Nucleus accumbens (tissue), 56 donors: Measurements from ENCODE around the gene TLCD5.

Experiments
- DNase-seq, 56 donors: peaks; one replicate each; lab custom pipeline; 2025; lab: John Stamatoyannopoulos, UW

TLCD5 gene

DNA sequence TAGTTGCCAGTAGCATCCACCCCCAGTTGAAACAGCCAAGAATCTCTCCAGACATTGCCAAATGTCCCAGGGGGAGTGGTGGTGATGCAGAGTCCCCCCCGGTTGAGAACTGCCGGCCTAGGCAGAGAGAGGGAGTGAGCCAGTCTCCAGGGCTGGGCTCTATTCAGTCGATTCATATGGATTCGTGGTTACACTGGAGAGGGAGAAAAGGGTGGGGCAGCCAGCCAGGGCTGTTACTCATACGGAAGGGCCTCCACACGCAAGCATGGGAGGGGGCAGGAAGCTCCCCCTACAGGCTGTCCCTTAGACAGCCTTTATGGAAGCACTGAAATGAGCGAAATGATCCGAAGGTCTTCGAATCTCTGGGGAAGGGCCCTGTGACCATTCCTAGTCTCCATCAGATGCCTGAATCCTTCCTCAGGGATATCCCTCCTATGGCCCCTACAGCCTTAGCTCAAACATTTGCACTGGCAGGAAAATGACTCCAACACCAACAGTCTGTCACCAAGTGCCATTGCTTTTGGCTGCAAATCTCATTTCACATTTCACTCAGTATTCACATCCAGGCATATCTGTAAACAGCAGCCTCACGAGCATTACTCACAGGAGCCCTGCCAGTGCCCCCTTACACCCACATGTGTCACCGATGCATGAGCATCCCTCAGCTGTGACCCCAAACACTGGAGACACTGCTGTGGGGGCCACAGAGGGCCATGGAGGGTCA is 18.4 kb upstream of the TLCD5 start:
- DNase-seq = peak in 1 of 56 donors; percentile 9

GRCh38 chr11:120307476-120307875 is 17.6 kb upstream of the TLCD5 start:
- DNase-seq = no peak

DNA sequence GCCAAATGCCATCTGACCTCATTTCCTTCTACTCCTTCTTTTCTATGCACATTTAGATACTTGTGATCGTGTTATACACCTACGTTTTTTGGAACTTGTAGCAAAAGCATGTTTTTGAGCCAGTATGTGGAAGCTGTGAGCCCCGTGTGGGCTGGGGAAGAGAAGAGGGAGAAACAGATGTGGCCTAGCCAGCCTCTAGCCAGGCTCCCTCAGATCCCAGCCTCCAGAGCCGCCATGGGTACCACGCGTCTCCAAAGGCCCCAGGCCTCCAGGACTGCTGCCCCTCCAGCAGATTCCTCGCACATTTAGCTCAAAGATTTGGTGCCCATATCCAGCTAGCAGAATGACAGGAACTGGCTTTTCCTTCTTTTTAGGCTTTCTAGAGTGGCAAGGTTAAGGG is 17.0 kb upstream of the TLCD5 start:
- DNase-seq = no peak

DNA sequence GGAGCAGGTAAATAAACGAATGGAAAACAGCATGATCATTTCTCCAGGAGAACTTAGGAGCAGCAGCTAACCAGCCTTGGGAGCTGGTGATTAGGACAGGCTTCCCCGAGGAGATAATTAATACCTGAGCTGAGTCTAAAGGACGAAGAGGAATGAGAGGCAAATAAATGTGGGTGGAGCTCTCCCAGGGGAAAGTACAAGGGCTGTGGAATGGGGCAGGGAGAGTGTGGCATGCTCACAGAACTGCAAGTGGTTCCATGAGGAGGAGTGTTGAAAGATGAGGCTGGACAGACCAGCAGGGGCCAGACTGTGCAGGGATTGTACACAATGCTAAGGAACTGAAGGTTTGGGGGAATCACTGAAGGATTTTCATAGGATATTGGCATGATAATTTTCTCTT is 14.2 kb upstream of the TLCD5 start:
- DNase-seq = no peak

- no peak for DNase-seq
Observed at GRCh38 chr11:120314861-120315260, 10.2 kb upstream of the TLCD5 start.

GRCh38 chr11:120316880-120317688 is 8.0 kb upstream of the TLCD5 start:
- no peak for DNase-seq

GRCh38 chr11:120317689-120318480 is 7.2 kb upstream of the TLCD5 start:
- DNase-seq = no peak

GRCh38 chr11:120318906-120319305 is 6.2 kb upstream of the TLCD5 start:
- no peak for DNase-seq

GRCh38 chr11:120326228-120326627 is 1.1 kb downstream of the TLCD5 start:
- no peak for DNase-seq

GRCh38 chr11:120326845-120327281 is 1.8 kb downstream of the TLCD5 start:
- no peak for DNase-seq

DNA sequence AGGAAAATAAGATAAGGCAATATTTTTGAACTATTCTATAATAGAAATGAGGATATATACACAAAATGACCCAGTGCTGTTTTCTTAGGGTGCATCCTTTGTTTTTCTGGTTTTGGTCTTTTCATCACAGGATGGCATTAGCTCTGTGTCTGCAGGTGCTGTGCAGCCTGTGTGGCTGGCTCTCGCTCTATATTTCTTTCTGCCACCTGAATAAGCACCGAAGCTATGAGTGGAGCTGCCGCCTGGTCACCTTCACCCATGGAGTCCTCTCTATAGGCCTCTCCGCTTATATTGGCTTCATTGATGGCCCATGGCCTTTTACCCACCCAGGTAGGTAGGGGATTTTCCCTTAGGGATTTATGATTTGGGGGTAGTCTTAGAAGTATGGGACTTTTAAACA is 2.2 kb downstream of the TLCD5 start:
- DNase-seq = no peak

DNA sequence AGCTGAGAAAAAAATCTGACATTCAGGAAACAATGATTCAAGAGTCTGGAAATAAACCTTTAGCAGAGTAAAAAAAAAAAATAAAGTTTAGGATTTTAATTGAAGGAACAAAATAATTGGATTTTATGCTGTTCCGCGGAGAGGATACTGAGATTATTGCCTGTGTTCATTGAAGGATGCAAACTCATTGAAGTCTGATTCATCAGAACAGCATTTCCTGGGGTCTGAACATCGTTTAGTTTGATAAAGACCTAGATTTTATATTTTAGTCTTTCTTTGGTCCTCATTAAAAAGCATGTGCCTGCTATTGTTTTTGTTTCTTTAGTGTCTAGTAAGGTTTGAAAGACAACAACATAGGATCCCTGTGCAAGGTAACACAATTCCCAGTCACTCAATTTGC is 4.5 kb downstream of the TLCD5 start:
- DNase-seq = no peak

GRCh38 chr11:120330045-120330444 is 4.9 kb downstream of the TLCD5 start:
- DNase-seq = no peak

DNA sequence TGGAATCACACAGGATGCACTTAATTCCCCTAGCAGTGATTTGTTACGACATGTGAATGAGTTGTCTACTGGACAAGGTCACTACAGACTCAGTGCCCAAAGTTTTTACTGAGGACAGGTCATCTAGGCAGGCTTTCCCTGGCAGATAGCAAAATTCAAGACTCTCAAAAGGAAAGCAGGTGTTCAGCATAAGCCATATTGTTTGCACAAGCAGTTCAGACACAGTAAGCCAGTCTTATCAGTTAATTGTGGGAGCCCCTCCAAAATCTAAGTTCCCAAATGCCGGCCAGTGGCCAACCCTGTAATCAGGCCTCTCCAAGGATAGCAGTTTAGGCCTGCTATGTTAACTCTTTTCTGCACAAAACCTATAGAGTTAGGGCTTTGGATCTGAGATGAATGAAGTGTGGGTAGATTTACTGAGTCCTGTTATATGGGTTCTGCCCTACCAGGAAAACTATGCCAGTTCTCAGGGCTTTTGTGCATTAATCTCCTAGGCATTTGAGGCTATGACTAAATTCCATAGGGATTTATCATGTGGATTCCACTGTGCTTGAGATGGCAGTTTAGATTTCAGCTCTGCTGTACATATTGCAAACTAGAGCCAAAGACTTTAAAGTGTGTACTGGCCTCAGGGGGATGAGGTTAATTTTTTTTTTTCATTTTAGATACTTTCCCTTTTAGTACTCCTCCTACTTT is 6.3 kb downstream of the TLCD5 start:
- no peak for DNase-seq

DNA sequence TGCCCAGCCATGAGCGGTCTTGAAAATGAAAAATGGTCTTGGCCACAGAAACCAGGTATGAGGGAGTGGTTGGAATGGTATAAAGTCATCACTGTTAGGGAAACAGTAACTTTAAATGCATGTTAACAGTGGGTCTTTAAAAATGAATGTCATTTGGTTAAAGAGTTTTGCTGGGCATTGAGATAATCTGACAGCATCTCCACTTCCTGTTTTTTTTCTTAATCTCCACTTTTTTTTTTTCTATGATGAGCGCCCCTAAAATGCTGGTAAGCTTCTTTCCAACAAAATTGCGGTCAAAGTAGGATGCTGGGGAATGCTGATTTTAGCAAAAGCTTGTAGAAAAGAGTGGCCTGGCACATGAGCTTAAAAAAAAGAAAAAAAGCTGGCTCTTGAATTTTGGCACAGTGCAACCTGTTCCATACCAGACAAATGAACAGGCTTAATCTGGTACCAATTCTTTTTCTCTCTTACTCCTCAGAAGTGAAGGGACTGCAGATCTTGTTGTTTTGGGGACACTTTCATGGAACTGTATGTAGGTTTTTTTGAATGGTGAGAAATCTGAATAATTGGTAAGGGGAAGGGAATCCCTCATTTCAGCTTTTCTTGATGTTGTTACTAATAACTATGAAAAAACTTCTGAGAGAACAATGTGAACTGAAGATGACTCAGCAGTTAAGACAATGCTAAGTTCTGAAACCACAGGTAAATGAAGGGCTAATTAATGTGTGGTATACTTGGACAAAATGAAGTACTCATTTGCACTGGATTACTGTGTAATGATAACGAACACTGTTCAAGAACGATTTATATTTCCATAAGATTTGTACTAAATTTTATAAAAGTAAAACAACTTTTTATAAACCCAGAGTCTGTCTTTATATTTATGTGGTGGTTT is 8.0 kb downstream of the TLCD5 start:
- peak in 1 of 56 donors; percentile 3 for DNase-seq

DNA sequence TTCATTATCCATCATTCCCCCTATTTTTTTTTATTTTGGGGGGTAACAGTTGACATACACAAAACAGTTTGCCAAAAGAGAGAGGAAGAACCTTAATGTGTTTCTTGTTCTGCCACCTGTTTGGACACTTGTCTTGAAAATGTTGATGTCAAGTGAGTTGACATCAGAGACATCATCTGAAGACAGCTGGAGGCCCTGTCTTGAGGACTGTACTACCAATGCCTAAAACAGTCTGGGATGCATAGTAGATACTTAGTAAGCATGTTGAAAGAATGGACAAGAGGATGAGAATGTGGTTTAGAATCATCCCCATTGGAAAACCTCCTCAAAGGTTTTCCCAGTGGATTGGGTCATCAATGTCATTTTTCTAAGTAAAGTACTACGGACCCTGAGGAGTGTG is 8.7 kb downstream of the TLCD5 start:
- DNase-seq = no peak

DNA sequence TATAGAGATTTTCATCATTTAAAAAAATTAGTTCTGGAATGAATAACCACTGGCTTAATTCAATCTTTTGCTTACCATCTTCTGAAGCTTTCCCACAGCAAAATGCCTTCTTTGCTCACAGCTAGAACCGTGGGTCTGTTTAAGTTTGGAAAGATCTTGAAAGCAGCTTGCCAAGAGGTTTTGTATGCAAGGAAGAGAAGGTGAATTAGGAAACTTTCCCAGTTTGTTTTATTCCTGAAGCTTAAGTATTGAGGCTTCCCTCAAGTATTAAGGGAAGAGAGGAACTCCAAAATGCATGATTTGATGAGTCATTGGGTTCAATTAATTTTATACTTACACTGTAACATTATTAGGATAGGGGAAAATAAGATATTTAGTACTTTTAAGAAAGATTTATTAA is 9.2 kb downstream of the TLCD5 start:
- DNase-seq = peak in 1 of 56 donors; percentile 14

- DNase-seq = peak in 37 of 56 donors; percentile 5 to 76 (median 36)
Observed at GRCh38 chr11:120334894-120335462, 9.9 kb downstream of the TLCD5 start.

- peak in 1 of 56 donors; percentile 57 for DNase-seq
Observed at GRCh38 chr11:120335556-120335907, 10.4 kb downstream of the TLCD5 start.
